NOMO-1 treated with dmso at 0.1 percent for 144 hours (cell line): ENCODE data around the gene ISYNA1.

ENCODE experiments used
- DNase-seq: peaks from one replicate; lab custom pipeline; 2025; ENCODE audit not compliant: unreplicated experiment; lab: John Stamatoyannopoulos, UW

Gene ISYNA1

DNA sequence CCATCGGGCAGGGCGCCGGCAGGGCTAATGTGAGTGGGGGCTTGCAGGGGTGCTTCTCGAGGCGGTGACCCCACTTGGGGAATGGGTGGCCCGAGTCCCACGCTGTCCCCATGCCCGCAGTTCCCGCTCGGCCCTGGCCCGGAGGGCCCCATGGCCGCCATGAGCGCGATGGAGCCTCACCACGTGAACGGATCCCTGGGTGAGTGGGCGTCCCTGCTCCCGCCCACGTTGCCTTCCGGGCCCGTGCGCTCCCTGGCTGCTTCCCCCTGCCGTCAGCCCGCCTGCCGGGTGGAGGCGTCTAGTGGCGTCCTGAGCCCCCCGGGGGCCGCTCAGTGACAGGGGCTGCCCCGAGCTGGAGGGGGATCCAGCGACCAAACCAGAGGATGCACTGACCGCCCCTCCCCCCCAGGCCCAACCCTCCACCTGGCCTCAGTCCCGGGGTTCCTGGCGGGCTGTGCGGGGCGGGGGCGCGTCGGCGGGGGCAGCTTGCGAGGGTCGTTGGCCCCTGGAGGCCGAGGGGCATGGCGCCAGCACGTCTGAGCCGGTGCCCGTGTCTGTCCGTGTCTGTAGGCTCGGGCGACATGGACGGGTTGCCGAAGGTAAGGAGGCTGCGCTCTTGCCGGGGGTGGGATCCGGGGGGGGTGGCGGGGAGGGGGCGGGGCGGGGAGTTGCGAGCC, 4.8 kb downstream of the ISYNA1 start:
- DNase-seq: no peak

DNA sequence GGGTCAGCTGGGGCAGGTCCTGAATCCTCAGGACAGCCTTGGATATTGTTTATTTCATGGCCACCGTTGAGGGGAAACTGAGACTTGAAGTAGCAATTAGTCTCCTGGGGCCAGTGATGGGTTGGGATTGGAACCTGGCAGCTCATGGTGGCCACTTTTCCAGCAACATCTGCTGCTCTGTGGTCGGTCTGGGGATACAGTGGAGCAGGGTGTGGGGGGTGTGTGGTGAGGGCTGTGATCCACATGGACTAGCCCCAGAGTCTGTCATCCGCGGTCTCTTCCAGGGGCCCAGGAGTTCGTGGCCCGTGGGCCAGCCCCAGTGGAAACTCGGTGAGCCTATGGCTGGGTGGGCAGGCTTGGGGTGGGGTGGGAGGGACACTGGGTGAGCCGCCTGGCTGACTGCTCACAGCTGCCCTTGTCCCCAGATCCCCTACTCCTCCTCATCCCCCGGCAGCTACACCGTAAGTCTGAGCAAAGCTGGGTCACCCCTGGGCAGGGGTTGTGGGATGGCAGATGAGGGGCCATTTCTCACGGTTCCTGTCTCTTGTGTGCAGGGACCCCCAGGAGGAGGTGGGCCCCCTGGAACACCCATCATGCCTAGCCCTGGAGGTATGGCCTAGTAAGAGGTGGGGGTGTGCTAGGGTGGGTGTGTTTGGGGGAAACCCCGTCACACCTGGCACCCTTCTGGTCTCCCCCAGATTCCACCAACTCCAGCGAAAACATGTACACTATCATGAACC, 5.5 kb downstream of the ISYNA1 start:
- no peak for DNase-seq

- no peak for DNase-seq
Measured at GRCh38 chr19:18431351-18432197, 6.4 kb downstream of the ISYNA1 start.

- no peak for DNase-seq
Measured at GRCh38 chr19:18430417-18431144, 7.4 kb downstream of the ISYNA1 start.

GRCh38 chr19:18429717-18430416, 8.1 kb downstream of the ISYNA1 start:
- no peak for DNase-seq

DNA sequence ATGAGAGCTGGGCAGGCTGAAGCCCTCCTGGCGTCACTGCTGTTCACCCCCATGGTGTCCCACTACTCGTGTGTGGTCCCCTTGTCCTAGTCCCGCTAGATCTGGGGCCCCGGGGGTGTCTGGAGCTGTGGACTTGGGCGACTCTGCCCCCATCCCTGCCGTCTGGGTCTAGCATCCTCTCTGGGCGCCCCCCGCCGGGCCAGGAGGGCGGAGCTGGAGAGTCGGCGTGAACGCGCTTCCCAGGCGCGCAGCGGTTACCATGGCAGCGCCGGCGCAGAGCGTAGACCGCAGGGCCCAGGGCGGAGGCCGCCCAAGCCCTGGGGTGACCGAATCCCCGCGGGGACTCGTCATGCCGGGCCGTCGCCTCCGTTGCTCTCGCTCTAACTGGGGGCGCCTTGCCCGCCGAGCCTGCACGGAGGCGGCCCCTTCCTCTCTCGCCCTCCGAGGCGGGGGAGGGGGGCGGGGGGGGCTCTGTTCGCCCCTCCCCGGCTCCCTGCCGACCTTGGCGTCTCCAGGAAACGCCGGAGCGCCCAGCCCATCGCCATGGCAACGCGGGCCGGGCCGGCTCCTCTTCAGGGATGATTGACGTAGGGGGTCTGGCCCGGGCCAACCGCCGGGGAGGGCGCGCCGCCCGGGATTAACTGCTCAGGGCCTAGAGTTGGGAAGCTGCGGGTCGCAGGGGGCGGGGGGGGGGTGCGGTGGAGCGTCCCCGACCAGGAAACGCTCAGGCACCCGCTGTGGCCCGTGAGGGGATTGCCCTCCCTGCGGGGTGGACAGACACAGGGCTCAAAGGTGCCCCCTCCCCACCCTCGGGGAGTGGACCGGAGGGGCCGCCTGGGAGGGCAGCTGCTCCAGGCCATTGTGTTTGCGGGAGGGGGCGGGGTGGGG, 8.9 kb downstream of the ISYNA1 start:
- no peak for DNase-seq

GRCh38 chr19:18428173-18428786, 9.7 kb downstream of the ISYNA1 start:
- no peak for DNase-seq

DNA sequence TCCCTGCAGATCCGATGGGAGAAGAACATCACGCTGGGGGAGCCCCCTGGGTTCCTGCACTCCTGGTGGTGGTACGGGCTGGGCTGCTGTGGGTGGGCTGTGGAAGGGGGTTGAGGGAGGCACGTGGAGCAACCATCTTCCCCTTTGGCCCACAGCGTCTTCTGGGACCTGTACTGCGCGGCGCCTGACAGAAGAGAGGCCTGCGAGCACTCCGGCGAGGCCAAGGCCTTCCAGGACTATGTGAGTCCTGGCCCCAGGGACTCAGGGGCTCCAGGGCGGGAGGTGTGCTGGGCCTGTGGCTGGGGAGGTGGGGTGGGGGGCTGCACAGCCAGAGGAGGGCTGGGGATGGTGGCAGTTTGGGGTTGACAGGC, 10.2 kb downstream of the ISYNA1 start:
- no peak for DNase-seq

GRCh38 chr19:18427080-18427742, 10.7 kb downstream of the ISYNA1 start:
- DNase-seq: no peak

DNA sequence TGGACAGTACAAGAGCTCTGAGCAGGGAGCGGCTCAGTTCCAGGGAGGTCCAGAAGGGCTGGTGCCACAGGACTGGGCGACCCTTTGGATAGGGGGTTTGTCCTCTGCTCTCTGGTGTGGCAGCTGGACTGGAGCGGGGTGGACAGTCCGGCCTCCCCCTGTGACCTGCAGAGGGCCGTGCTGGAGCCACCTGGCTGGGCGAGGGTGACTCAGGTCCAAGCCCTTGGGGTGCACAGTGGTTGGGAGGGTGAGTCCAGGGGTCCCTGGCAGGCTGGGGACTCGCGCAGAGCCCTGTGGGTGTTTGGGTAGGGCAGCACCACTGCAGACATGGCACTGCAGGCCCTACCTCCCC, 11.5 kb downstream of the ISYNA1 start:
- no peak for DNase-seq

DNA sequence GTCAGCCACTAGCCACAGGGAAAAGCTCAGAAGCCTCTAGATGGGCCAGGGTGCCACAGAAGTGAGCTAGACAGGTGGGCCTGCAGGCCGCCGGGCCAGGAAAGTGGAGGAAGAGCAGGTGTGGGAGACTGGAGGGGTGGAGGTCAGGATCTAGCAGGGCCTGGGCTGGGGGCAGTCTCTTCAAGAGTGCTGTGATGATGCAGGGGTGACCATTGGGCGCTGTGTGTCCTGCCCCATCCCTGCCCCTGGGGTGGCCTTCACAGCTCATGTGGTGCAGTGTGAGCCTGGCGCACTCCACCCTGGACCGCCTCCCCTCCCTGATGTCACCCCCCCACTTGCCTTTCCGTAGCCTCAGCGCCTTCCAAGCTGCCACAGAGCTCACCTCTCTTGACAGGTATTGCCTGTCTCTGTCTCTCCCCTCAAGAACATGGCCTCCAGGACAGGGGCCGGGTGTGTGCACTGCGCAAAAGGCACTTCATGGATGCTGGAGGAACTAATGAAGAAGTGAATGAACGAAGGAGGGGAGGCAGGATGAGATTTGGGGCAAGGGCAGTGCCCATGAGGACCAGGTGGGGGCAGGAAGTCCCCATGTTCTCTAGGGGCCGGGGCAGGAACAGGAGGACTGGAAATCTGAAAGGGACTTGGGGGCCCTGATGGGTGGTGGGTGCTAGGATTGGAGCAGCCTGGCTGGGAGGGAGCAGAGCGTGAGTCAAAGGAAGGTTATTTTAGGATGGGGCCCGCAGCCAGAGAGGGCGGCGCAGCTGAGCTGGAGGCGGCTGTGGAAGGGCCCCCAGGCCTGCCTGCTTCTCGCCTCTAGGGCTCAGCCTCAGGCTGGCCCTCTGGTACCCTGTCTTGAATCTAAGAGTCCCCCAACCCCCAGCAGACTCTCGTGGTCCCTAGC, 12.2 kb downstream of the ISYNA1 start:
- no peak for DNase-seq

GRCh38 chr19:18424890-18425514, 12.9 kb downstream of the ISYNA1 start:
- DNase-seq: no peak

DNA sequence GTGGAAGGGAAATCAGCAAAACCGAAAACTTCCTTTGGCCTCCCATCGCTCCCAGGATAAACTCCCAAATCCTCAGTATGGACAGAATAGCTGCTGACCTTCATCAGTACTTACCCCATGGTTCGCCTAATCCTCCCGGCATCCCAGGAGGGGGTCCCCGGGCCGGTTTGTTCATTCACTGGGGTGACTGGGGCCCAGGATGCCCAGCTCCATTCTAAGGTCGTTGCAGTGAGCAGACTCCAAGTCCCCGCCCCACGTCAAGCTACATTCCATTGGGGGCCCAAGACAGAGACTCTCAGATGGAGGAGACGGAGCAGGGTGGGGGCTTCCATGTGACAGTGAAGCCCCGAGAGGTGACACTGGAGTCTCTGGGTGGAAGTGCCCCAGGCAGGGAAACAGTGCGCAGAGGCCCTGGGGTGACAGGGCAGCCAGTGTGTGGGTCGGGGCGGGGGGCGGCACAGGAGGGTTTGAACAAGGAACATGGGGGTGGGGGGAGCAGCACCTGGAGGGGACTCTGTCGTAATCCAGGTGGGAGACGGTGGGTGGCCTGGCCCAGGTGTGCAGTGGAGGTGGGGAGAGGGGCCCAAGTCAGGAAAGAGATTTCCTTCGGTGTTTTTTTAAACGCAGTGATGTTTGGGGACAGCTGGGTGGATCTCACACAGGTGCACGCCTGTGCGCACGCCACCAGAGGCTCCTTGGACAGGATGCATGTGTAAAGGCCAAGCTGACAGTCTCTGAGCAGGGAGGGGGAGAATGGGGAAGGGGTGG, 13.6 kb downstream of the ISYNA1 start:
- DNase-seq: no peak

DNA sequence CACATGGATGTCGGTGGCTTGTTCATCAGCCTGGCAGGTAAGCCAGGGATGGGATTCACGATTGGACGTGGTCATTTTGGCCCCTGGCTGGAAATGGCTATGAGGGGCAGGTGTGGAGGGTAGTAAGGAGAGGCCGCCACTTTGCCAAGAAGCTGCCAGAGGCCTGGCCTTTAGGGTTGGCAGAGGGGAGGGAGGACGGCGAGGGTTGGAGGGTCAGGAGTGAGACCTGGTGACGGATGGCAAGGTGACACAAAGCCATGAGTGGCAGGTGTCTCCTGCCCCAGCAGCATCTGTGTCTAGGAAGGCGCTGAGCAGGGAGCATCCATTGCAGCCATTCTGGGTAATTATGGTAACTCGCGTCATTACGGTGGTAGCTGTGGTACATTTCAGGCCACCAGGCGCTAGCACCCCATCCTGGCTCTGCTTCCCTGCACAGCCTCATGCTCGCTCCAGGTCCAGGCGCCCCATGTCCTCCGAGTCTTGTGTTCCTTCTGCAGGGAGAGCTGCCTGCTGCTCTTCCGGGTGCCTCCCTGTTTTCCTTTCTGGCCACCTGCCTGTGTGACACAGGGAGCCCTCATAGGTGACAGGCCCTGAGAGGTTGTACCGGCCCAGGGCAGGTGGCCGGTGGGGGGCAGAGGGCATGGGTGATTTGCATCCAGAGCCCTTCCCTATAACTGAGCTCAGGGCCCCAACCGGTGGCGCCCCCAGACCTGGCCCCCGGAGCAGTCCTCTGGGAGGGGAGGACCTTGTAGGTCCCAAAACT, 14.5 kb downstream of the ISYNA1 start:
- DNase-seq: no peak

- DNase-seq: no peak
Measured at GRCh38 chr19:18422530-18423191, 15.3 kb downstream of the ISYNA1 start.
